Fibroblast of the aortic adventitia (primary cell): ENCODE measurements around the gene CORO1C. TPM values are rescaled to one million over a fixed set of nuclear protein-coding genes. Genes with fewer than 3 reads are reported as not detected.
"Not testable (repeated sequence)": the region's sequence is repeated elsewhere in the genome, so short reads cannot be mapped to it uniquely, and the experiment has no call there.

Source experiments
- DNase-seq: peaks from one replicate; pipeline ENCODE4 v3.0.0-alpha.2; 2010; ENCODE audit warnings: low read depth
- H3K4me3 ChIP-seq: 2 replicates; pipeline ENCODE4 v1.5.1; 2011; ENCODE audit warnings: low read depth, mild to moderate bottlenecking, control low read depth, low read length, moderate library complexity
- CTCF ChIP-seq: IDR thresholded peaks from 2 replicates; pipeline ENCODE4 v1.5.1; 2011; ENCODE audit warnings: mild to moderate bottlenecking, low read length, control low read depth, inconsistent platforms; ENCODE audit not compliant: insufficient read depth
- total RNA-seq: library from RNA; depleted of rRNA; stranded (reverse); fragments of >200 nt; gene quantifications from 2 replicates; pipeline ENCODE4 v1.2.3, GENCODE V29; 2012; ENCODE audit warnings: low replicate concordance

The CORO1C gene
- total RNA-seq, 1 donor = 202 TPM

- H3K4me3 ChIP-seq = no peak overlapping the region
- TF ChIP-seq CTCF = no peak
- no peak for DNase-seq
These were observed 24.2 kb upstream of the CORO1C start for GRCh38 chr12:108755481-108755880.

- DNase-seq = no peak
- H3K4me3 ChIP-seq = no peak overlapping the region
- no peak for TF ChIP-seq CTCF
These were observed 22.7 kb upstream of the CORO1C start for GRCh38 chr12:108753976-108754375.

- DNase-seq = peak; percentile 80
- no peak for TF ChIP-seq CTCF
- no peak overlapping the region for H3K4me3 ChIP-seq
These were observed 21.1 kb upstream of the CORO1C start for GRCh38 chr12:108752387-108752786.

GRCh38 chr12:108751821-108752220 lies 20.5 kb upstream of the CORO1C start:
- no peak for TF ChIP-seq CTCF
- H3K4me3 ChIP-seq = no peak overlapping the region
- DNase-seq = peak; percentile 70

GRCh38 chr12:108751003-108751402 lies 19.7 kb upstream of the CORO1C start:
- DNase-seq, H3K4me3 ChIP-seq: not testable (repeated sequence)

- DNase-seq = peak; percentile 83
- no peak overlapping the region for H3K4me3 ChIP-seq
- TF ChIP-seq CTCF = no peak
These were observed 19.2 kb upstream of the CORO1C start for GRCh38 chr12:108750526-108750925.

GRCh38 chr12:108747563-108747962 lies 16.2 kb upstream of the CORO1C start:
- TF ChIP-seq CTCF = no peak
- DNase-seq = no peak
- H3K4me3 ChIP-seq = no peak overlapping the region

GRCh38 chr12:108745641-108746040 lies 14.3 kb upstream of the CORO1C start:
- DNase-seq = no peak
- H3K4me3 ChIP-seq = no peak overlapping the region
- TF ChIP-seq CTCF = no peak
